ENCODE results near the gene HDAC3. TPM values are rescaled to one million over a fixed set of nuclear protein-coding genes. Genes with fewer than 3 reads are reported as not detected.

HDAC3 gene
- polyA plus RNA-seq, 3 donors = 80.5 to 103 (median 82.3) TPM

GRCh38 chr5:141637123-141637766 is 596 bp upstream of the HDAC3 start:
- peaks cover 0 to 4% (median 0%) of the 10 kb centered on the region in 3 donors for H3K27me3 Mint-ChIP-seq (ENCODE audit: low read depth in 3 of 3)
- Histone ChIP-seq H4K20me1 (ENCODE audit: insufficient read depth, low read length) (peaks cover 37% of the 10 kb centered on the region), H3K4me2 (replicated peaks; ENCODE audit: extremely low read depth, low read length, poor library complexity, severe bottlenecking) (peak overlapping the region; percentile 94), H3K27me3 (ENCODE audit: control insufficient read depth in 2 of 2, insufficient read depth in 2 of 2, low read length in 2 of 2) (no peaks in the 10 kb centered on the region), H3K4me3 (replicated peaks in 1 of 3; ENCODE audit: low read depth in 2 of 3, low read length in 3 of 3) (peak overlapping the region; percentile 59 to 93 (median 86)), H3K9me3 (replicated peaks in 1 of 2; ENCODE audit: control insufficient read depth in 1 of 2, insufficient read depth in 1 of 2, low read length in 2 of 2) (no peaks in the 10 kb centered on the region), H3K79me2 (ENCODE audit: insufficient read depth, low read length) (peaks cover 45% of the 10 kb centered on the region), H3K27ac (ENCODE audit: low read depth in 1 of 2, low read length in 2 of 2) (peak overlapping the region in 1 of 2 donors; percentile 88), H2AFZ (ENCODE audit: insufficient read depth, low read depth, low read length, poor library complexity, severe bottlenecking) (peak overlapping the region; percentile 94), H3K4me1 (ENCODE audit: control insufficient read depth in 1 of 2, insufficient read depth in 2 of 2, low read length in 2 of 2) (peaks cover 41 to 51% of the 10 kb centered on the region in 2 donors), H3K36me3 (replicated peaks in 1 of 2; ENCODE audit: control insufficient read depth in 1 of 2, insufficient read depth in 2 of 2, low read length in 2 of 2) (peaks cover 12 to 27% of the 10 kb centered on the region in 2 donors), H3K9ac (ENCODE audit: insufficient read depth, low read length, poor library complexity, severe bottlenecking) (peak overlapping the region; percentile 78)
- under 1% methylated on average over 55 of the region's 63 CpGs for WGBS (ENCODE audit: insufficient coverage)
- intact Hi-C loops (cut with micrococcal nuclease) = loop anchor here (5.0 kb wide), 2 partner anchors 45 to 115 kb away; no protein-coding TSS in a partner anchor
- peaks cover 0 to 2% (median 0%) of the 10 kb centered on the region in 7 donors for H3K9me3 Mint-ChIP-seq
- H3K36me3 Mint-ChIP-seq = peaks cover 27 to 33% of the 10 kb centered on the region in 2 donors
- no peak for DNase-seq
- no peak for TF ChIP-seq CTCF (IDR thresholded peaks at IDR 0.05)
- peak overlapping the region; percentile 87 to 91 for H3K4me3 Mint-ChIP-seq
- peak overlapping the region in 4 of 7 donors; percentile 68 to 87 (median 85) for H3K27ac Mint-ChIP-seq
- peaks cover 41% of the 10 kb centered on the region for H3K4me1 Mint-ChIP-seq

- H3K4me2 ChIP-seq (replicated peaks; ENCODE audit: extremely low read depth, low read length, poor library complexity, severe bottlenecking) = peak overlapping the region; percentile 94
- WGBS (ENCODE audit: insufficient coverage) = 0% methylated on average over 2 of the region's 4 CpGs
- DNase-seq = no peak
- Mint-ChIP-seq H3K9me3 (peaks cover 0 to 2% (median 0%) of the 10 kb centered on the region in 7 donors), H3K36me3 (peaks cover 19 to 32% of the 10 kb centered on the region in 2 donors), H3K4me3 (peak overlapping the region; percentile 87 to 93), H3K27me3 (ENCODE audit: low read depth in 3 of 3) (peaks cover 0 to 4% (median 0%) of the 10 kb centered on the region in 3 donors), H3K27ac (peak overlapping the region; percentile 84 to 92 (median 87)), H3K4me1 (peaks cover 38% of the 10 kb centered on the region)
- TF ChIP-seq CTCF (IDR thresholded peaks at IDR 0.05) = no peak
- intact Hi-C loops (cut with micrococcal nuclease) = loop anchor here (5.0 kb wide), 2 partner anchors 44 to 114 kb away; no protein-coding TSS in a partner anchor
- H3K27me3 ChIP-seq (ENCODE audit: control insufficient read depth in 2 of 2, insufficient read depth in 2 of 2, low read length in 2 of 2) = no peaks in the 10 kb centered on the region
- H4K20me1 ChIP-seq (ENCODE audit: insufficient read depth, low read length) = peaks cover 44% of the 10 kb centered on the region
- peaks cover 12 to 25% of the 10 kb centered on the region in 2 donors for H3K36me3 ChIP-seq (replicated peaks in 1 of 2; ENCODE audit: control insufficient read depth in 1 of 2, insufficient read depth in 2 of 2, low read length in 2 of 2)
- H3K9me3 ChIP-seq (replicated peaks in 1 of 2; ENCODE audit: control insufficient read depth in 1 of 2, insufficient read depth in 1 of 2, low read length in 2 of 2) = no peaks in the 10 kb centered on the region
- peak overlapping the region; percentile 59 to 93 (median 86) for H3K4me3 ChIP-seq (replicated peaks in 1 of 3; ENCODE audit: low read depth in 2 of 3, low read length in 3 of 3)
- H3K27ac ChIP-seq (ENCODE audit: low read depth in 1 of 2, low read length in 2 of 2) = peak overlapping the region; percentile 15 to 88
- peak overlapping the region; percentile 94 for H2AFZ ChIP-seq (ENCODE audit: insufficient read depth, low read depth, low read length, poor library complexity, severe bottlenecking)
- H3K4me1 ChIP-seq (ENCODE audit: control insufficient read depth in 1 of 2, insufficient read depth in 2 of 2, low read length in 2 of 2) = peaks cover 41 to 51% of the 10 kb centered on the region in 2 donors
- peaks cover 57% of the 10 kb centered on the region for H3K79me2 ChIP-seq (ENCODE audit: insufficient read depth, low read length)
- peak overlapping the region; percentile 78 for H3K9ac ChIP-seq (ENCODE audit: insufficient read depth, low read length, poor library complexity, severe bottlenecking)
These were observed 590 bp downstream of the HDAC3 start for GRCh38 chr5:141636106-141636412.

Data from CD14-positive monocyte (primary cell).